Activated CD8-positive, alpha-beta memory T cell treated with anti-CD3 and anti-CD28 coated beads, Interleukin-2, amount 50 U/mL, for 24 hours (primary cell): ENCODE results near the gene LRFN4.

ENCODE experiments used
- DNase-seq: peaks from one replicate; pipeline ENCODE4 v3.0.0-alpha.2; 2020; ENCODE audit errors: extremely low read depth

Gene LRFN4

DNA sequence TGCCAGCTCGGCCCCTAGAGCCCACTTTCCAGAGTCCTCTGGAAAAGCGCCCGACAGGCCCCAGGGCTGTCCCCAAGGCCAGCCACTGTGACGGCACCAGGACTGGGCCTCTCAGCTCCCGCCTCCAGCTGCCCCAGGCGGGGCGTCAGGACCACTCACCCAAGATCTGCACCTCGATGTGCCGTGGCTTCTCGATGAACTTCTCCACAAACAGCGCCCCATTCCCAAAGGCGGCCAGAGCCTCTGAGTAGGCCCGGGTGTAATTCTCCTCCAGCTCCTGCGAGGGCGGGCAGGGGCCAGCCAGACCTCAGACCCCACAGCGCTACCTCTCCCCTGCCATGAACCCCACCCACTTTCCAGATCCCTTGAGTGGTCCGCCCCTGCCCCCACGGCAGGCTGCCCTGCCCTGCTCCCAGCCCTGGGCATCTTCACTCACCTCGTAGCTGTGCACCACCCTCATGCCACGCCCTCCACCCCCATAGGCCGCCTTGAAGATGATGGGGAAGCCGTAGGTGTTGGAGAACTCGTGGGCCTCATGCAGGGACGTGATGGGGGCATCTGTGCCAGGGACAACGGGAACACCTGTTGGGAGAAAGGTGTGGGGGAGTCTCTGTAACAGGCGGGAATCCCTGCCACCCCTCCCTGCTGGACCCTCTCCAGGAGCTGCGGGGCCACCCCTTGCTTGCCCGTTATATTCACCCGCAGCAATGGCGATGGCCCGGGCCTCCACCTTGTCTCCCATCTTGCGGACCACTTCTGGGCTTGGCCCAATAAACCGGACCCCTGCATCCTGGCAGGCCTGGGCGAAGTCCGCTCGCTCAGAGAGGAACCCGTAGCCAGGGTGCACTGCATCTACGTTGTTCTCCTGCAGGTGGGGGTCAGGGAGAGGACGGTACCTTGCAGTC, 14.0 kb downstream of the LRFN4 start:
- DNase-seq = no peak

DNA sequence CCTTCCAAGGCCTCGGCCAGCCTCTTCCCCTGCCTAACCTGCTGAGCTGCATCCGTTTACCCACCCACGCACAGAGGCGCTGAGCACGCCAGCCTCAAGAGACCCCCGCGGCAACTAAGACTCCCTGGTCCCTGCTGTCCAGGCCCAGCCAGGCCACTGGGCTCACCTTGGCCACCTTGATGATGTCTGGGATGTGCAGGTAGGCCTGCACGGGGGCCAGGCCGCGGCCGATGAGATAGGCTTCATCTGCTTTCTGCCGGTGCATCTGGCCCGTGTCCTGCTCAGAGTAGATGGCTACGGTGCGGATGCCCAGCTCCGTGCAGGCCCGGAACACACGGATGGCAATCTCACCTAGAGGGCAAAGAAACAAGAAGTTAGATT, 14.6 kb downstream of the LRFN4 start:
- DNase-seq = no peak

GRCh38 chr11:66874232-66874631, 17.4 kb downstream of the LRFN4 start:
- DNase-seq = no peak

DNA sequence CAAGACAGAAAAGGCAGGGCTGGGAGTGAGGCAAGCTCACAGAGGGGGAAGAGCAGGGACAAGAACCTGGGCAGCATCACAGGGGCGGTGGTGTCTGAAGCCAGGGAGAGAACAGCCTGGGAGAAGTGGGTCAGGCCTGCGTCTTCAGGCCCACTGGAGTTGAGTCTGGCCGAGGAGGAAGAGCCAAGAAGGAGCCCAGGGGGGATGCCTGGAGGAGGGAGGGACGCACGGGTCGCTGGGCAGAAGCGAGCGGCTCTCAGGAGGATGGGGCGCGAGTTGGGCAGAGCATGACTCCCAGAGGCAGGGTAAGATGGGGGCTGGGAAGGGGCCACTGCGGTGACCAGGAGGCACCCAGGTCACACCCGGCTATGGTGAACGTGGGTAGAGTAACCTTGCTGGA, 18.5 kb downstream of the LRFN4 start:
- DNase-seq = no peak

- no peak for DNase-seq
Measured at GRCh38 chr11:66877588-66878385, 20.9 kb downstream of the LRFN4 start.

DNA sequence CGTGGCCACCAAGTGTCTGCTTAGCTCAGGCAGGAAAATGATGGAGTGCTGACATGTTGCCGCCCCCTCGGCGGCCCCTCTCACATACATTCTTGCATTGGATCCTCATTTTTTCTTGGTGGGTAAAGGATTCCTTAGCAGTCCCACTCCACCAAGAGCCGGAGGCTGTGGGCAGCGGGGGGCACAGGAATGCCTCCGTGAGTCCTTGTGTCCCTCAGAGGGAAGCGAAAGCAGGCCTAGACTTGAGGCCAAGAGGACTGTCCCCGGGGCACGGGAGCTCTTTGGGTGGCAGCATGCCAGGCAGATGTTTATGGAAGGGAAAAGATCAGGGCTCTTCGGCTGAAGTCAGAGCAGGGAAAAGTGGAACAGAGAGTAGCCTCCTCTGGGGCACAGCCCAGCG, 21.6 kb downstream of the LRFN4 start:
- no peak for DNase-seq

- no peak for DNase-seq
Measured at GRCh38 chr11:66879000-66879399, 22.1 kb downstream of the LRFN4 start.

DNA sequence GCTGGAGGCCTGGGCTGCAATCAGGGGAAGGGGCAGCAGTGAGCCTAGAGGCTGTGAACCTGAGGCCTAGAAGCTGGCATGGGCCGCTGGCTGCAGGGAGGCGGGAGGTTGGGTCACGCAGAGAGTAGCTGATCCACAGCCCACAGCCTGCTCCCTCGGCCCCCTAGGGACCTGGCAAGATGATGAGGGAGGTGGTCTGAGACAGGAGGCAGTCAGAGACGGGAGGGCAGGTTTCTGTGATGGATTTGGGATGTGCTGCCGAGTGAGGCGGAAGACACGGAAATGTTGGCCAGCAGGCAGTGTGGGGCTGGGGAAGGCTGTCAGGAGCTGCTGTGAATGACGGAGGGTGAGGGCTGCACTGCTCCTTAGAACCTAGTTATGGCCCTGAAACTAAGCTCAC, 22.7 kb downstream of the LRFN4 start:
- DNase-seq = no peak

GRCh38 chr11:66879999-66880398, 23.1 kb downstream of the LRFN4 start:
- DNase-seq = no peak

DNA sequence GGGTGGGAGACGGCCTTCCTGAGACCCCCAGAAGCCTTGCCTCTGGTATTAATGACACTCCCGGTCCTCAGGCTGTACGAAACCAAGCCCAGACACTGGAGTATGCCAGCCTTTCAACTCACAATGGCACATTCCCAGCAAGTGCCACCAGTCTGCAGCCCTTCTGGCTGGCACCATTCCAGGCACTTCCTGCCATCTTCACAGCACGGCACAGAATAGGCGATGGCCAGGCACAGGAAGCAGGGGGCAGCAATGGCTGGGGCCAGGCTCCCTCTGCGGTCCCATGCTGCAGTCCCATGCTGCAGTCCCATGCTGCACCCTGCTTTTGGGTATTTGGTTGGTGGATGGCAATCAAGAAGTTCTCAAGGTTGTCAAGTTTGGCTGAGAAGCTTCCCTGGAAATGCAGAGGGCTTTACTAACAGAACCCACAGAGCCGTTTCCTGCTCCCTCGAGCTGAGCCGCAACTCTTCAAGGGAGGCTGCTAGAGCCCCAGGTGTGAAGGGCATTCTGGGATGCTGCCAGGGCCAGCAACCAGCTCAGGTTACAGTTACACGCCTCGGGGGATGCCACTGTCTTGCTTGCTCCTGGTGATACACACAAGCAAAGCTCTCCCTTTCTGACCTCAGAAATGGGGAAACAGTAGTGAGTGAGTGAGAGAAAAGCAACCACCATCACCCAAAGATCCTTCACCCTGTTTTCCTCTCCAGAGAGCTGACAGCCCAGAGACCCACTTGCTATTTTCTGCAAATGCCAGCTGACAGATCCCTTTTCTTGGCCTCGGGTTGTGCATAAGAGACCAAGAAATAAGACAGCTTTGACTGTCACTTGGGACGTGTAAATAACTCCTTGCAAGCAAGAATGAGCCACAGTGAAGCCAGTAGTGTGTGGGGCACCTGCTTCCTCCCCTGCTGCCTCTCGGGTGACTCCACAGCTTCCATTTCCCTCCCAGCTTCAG, 23.9 kb downstream of the LRFN4 start:
- DNase-seq = no peak

- DNase-seq = no peak
Measured at GRCh38 chr11:66881451-66881835, 24.6 kb downstream of the LRFN4 start.

DNA sequence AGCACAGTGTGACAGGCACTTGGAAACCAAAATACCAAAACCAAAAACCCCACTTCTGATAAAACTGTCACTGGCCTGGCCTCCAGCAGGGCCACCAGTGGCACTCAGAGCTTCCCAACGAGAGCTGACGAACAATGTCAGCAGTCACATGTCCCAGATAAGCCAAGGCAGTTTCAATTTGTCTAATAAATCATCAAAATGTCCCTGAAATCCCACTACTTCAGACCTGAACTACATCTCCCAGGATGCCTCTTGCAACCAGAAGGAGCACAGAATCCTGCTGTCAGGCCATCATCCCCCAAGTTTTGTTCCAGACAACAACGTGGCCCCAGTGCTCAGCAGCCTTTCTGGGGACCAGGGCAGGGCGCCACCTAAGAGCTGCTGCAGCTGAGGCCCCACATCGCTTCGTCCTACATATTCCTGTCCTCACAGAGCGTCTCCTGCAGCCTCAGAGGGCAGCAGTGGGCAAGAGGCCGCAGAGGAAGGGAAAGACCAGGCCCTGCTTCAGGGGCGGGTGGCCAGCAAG, 25.1 kb downstream of the LRFN4 start:
- DNase-seq = no peak

DNA sequence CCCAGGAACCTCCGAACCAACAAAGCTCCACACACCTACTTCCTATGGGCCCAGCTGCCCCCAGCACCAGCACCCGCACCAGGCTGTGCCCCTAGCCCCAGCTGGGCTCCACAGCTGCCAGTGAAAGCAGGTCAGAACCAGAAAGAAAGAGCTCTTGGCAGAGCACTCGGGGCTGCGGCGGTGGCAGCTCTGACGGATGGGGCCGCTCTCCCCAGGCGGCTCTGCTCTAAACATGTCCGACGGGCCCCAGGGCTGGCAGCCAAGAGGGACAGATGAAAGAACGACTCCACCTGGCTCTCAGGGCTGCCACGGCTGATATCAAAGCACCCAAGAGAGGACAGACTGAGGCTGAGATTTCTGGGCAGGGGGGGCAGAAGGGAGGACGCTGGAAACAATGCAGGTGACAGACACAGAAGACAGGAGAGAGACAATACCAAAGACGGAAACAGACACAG, 25.7 kb downstream of the LRFN4 start:
- DNase-seq = no peak

DNA sequence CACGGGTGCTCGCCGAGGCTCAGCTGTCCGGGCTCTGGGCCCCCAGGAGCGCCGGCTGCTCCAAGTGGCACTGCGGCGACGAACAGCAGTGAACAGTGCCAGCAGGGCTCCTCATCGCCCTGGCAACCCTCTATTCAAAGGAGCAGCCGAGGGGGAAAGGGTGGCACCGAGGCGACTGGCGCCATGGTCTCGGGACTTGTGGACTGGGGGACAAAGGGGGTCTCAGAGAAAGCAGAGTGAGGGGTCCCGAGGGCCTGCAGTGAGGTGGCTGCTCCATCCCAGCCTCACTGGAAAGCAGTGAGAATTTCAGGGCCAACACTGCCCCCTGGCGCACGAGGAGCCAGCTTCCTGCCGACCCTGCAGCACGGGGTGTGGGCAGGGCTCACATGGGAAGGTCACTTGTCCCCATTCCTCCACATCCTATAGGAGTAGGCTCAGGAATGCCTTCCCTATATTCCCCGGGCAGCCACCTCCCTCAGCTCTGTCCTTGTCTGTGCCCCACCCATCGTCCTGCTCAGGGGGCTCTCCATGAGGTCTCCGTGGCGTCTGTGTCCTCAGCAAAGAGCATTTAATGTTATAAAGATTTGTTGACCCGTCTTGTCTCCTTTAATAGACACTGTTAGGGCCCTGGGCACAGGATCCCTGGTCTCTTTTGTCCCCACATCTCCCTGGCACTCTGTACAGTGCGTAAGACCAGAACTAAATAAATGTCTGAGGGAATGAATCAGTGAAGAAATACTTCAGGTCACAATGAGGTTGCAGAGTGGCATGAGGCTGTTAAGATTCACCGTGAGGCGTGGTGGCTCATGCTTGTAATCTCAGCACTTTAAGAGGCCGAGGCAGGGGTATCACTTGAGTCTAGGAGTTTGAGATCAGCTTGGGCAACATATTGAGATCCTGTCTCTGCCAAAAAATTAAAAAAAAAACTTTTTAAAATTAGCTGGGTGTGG, 26.4 kb downstream of the LRFN4 start:
- peak; percentile 23 for DNase-seq

DNA sequence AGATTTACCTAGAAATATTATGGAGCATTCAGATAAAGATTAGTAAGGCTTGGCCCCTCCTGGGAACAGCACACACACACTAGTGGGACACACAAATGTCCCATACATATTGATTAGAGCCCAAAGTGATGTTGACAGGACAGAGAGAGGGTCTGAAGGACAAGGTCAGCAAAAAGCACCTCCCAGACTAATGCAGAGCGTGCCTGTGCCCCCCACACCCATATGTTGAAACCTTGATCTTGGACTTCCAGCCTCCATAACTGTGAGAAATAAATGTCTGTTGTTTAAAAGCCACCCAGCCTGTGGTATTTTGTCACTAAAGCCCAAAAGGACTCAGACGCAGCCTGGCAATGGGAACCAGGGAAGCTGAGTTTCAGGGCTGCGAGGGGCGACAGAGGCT, 27.6 kb downstream of the LRFN4 start:
- DNase-seq = no peak

DNA sequence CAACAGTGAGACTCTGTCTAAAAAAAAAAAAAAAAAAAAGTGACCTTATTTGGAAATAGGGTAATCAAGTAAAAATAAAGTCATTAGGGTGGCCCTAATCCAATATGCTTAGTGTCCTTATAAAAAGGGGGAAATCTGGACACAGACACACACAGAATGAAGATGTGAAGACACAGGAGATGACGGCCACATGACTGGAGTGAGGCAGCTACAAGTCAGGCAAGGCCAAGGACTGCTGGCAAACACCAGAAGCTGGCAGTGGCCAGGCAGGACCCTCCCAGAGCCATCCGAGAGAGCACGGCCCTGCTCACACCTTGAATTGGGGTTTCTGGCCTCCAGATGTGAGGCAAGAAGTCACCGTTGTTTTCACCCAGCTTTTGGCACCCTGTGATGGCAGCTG, 28.6 kb downstream of the LRFN4 start:
- no peak for DNase-seq

GRCh38 chr11:66885950-66886440, 29.1 kb downstream of the LRFN4 start:
- DNase-seq = no peak

- DNase-seq = no peak
Measured at GRCh38 chr11:66886671-66887221, 29.9 kb downstream of the LRFN4 start.

GRCh38 chr11:66887526-66887925, 30.7 kb downstream of the LRFN4 start:
- DNase-seq = no peak

GRCh38 chr11:66888282-66888681, 31.4 kb downstream of the LRFN4 start:
- DNase-seq = no peak
